Osteoblast (primary cell): ENCODE measurements around the gene TPCN2. TPM values are rescaled to one million over a fixed set of nuclear protein-coding genes. Genes with fewer than 3 reads are reported as not detected.
A peak's percentile ranks its signal among the peaks of the same experiment; 100 is the strongest.

Source experiments
- DNase-seq: peaks from one replicate; pipeline ENCODE4 v3.0.0; 2011; ENCODE audit warnings: low spot score, mixed read lengths; ENCODE audit not compliant: insufficient read length; ENCODE audit errors: missing footprints
- H2AFZ ChIP-seq: 2 replicates; pipeline ENCODE4 v1.6.0; 2011; ENCODE audit warnings: mild to moderate bottlenecking, low read length
- H3K27ac ChIP-seq: 2 replicates; pipeline ENCODE4 v1.5.1; 2011; ENCODE audit warnings: mild to moderate bottlenecking, low read depth, low read length, moderate library complexity
- H3K27me3 ChIP-seq: 2 replicates; pipeline ENCODE4 v1.6.0; 2012; ENCODE audit warnings: mild to moderate bottlenecking, control low read depth, inconsistent platforms, low read length, moderate library complexity; ENCODE audit not compliant: insufficient read depth
- H3K36me3 ChIP-seq: 2 replicates; pipeline ENCODE4 v1.5.1; 2011; ENCODE audit warnings: mild to moderate bottlenecking, low read length, control low read depth, moderate library complexity; ENCODE audit not compliant: insufficient read depth
- H3K4me1 ChIP-seq: 2 replicates; pipeline ENCODE4 v1.5.1; 2011; ENCODE audit warnings: mild to moderate bottlenecking, low read length, control low read depth, moderate library complexity; ENCODE audit not compliant: insufficient read depth
- H3K4me2 ChIP-seq: 2 replicates; pipeline ENCODE4 v1.6.0; 2011; ENCODE audit warnings: mild to moderate bottlenecking, low read length; ENCODE audit not compliant: insufficient read depth
- H3K4me3 ChIP-seq: fragments of 200-600 bp; sonication (generic); 3 replicates; pipeline ENCODE4 v1.5.1; 2012; ENCODE audit warnings: mild to moderate bottlenecking, low read length, inconsistent platforms; ENCODE audit not compliant: insufficient read depth
- H3K79me2 ChIP-seq: 2 replicates; pipeline ENCODE4 v1.6.0; 2012; ENCODE audit warnings: mild to moderate bottlenecking, low read length, control low read depth, inconsistent platforms; ENCODE audit not compliant: insufficient read depth
- H3K9me3 ChIP-seq: 2 replicates; pipeline ENCODE4 v1.5.1; 2011; ENCODE audit warnings: low read depth, low read length, control low read depth
- H4K20me1 ChIP-seq: 2 replicates; pipeline ENCODE4 v1.6.0; 2012; ENCODE audit warnings: mild to moderate bottlenecking, low read length, control low read depth; ENCODE audit not compliant: insufficient read depth
- CTCF ChIP-seq: IDR thresholded peaks from 2 replicates; pipeline ENCODE4 v1.5.1; 2011; ENCODE audit warnings: mild to moderate bottlenecking, low read depth, low read length, moderate library complexity; ENCODE audit errors: extremely low read depth
- total RNA-seq: library from RNA; depleted of rRNA; stranded (reverse); fragments of >200 nt; gene quantifications from 2 replicates; pipeline ENCODE4 v1.2.3, GENCODE V29; 2012

Gene TPCN2
- total RNA-seq, 1 donor, result 14.1 TPM

GRCh38 chr11:69155302-69156234 is 106.8 kb downstream of the TPCN2 start, which contains the start of gene SMIM38:
Gene SMIM38 (plus strand): TSS chr11:69155935. CDS start chr11:69157847, 1,912 bp downstream.
- H3K9me3 ChIP-seq, result no peaks in the 10 kb centered on the region
- H3K36me3 ChIP-seq, result no peaks in the 10 kb centered on the region
- TF ChIP-seq CTCF, result no peak
- H3K27me3 ChIP-seq, result no peaks in the 10 kb centered on the region
- peaks cover 17% of the 10 kb centered on the region for H3K4me1 ChIP-seq
- H2AFZ ChIP-seq, result peak within 1 kb of the TSS; percentile 47
- H3K27ac ChIP-seq, result no peak within 1 kb of the TSS
- no peaks in the 10 kb centered on the region for H3K79me2 ChIP-seq
- DNase-seq, result no peak
- H4K20me1 ChIP-seq, result no peaks in the 10 kb centered on the region
- H3K4me2 ChIP-seq, result no peak within 1 kb of the TSS
- no peak within 1 kb of the TSS for H3K4me3 ChIP-seq

- Histone ChIP-seq H4K20me1 (no peaks in the 10 kb centered on the region), H3K4me2 (no peak overlapping the region), H3K4me3 (no peak overlapping the region), H2AFZ (no peak overlapping the region), H3K36me3 (no peaks in the 10 kb centered on the region), H3K27me3 (no peaks in the 10 kb centered on the region), H3K27ac (no peak overlapping the region), H3K79me2 (no peaks in the 10 kb centered on the region), H3K4me1 (peaks cover 17% of the 10 kb centered on the region), H3K9me3 (no peaks in the 10 kb centered on the region)
- no peak for TF ChIP-seq CTCF
- DNase-seq, result no peak
Observed at GRCh38 chr11:69156235-69156639, 107.5 kb downstream of the TPCN2 start.

- Histone ChIP-seq H3K4me1 (peaks cover 17% of the 10 kb centered on the region), H2AFZ (peak overlapping the region; percentile 47), H3K27me3 (no peaks in the 10 kb centered on the region), H3K36me3 (no peaks in the 10 kb centered on the region), H3K4me3 (peak overlapping the region; percentile 42), H3K9me3 (no peaks in the 10 kb centered on the region), H3K27ac (no peak overlapping the region), H4K20me1 (no peaks in the 10 kb centered on the region), H3K4me2 (peak overlapping the region; percentile 63), H3K79me2 (no peaks in the 10 kb centered on the region)
- no peak for TF ChIP-seq CTCF
- no peak for DNase-seq
Observed at GRCh38 chr11:69156673-69157155, 108.0 kb downstream of the TPCN2 start.

GRCh38 chr11:69157156-69157821 is 108.6 kb downstream of the TPCN2 start:
- no peaks in the 10 kb centered on the region for H3K27me3 ChIP-seq
- no peaks in the 10 kb centered on the region for H3K79me2 ChIP-seq
- TF ChIP-seq CTCF, result no peak
- H3K4me3 ChIP-seq, result peak overlapping the region; percentile 42
- peak overlapping the region; percentile 63 for H3K4me2 ChIP-seq
- peaks cover 17% of the 10 kb centered on the region for H3K4me1 ChIP-seq
- DNase-seq, result peak; percentile 95
- H3K36me3 ChIP-seq, result no peaks in the 10 kb centered on the region
- no peaks in the 10 kb centered on the region for H4K20me1 ChIP-seq
- H3K27ac ChIP-seq, result no peak overlapping the region
- H3K9me3 ChIP-seq, result no peaks in the 10 kb centered on the region
- peak overlapping the region; percentile 85 for H2AFZ ChIP-seq
